ENCODE measurements around the gene DGCR2.
"Not testable (repeated sequence)": the region's sequence is repeated elsewhere in the genome, so short reads cannot be mapped to it uniquely, and the experiment has no call there.

Gene DGCR2

GRCh38 chr22:19084586-19084985 is 37.6 kb downstream of the DGCR2 start:
- not testable (repeated sequence) for DNase-seq (ENCODE audit: low read depth in 2 of 2, low spot score in 1 of 2)

- DNase-seq (ENCODE audit: low read depth in 2 of 2, low spot score in 1 of 2): not testable (repeated sequence)
Observed at GRCh38 chr22:19084126-19084525, 38.1 kb downstream of the DGCR2 start.

GRCh38 chr22:19082793-19083192 is 39.4 kb downstream of the DGCR2 start:
- no peak for DNase-seq (ENCODE audit: low read depth in 2 of 2, low spot score in 1 of 2)

- DNase-seq (ENCODE audit: low read depth in 2 of 2, low spot score in 1 of 2): no peak
Observed at GRCh38 chr22:19082101-19082500, 40.1 kb downstream of the DGCR2 start.

GRCh38 chr22:19081351-19081750 is 40.9 kb downstream of the DGCR2 start:
- no peak for DNase-seq (ENCODE audit: low read depth in 2 of 2, low spot score in 1 of 2)

- no peak for DNase-seq (ENCODE audit: low read depth in 2 of 2, low spot score in 1 of 2)
Observed at GRCh38 chr22:19080853-19081252, 41.4 kb downstream of the DGCR2 start.

GRCh38 chr22:19079691-19080090 is 42.5 kb downstream of the DGCR2 start:
- no peak for DNase-seq (ENCODE audit: low read depth in 2 of 2, low spot score in 1 of 2)

- DNase-seq (ENCODE audit: low read depth in 2 of 2, low spot score in 1 of 2): no peak
Observed at GRCh38 chr22:19075404-19075803, 46.8 kb downstream of the DGCR2 start.

- DNase-seq (ENCODE audit: low read depth in 2 of 2, low spot score in 1 of 2): not testable (repeated sequence)
Observed at GRCh38 chr22:19072853-19073252, 49.4 kb downstream of the DGCR2 start.

GRCh38 chr22:19070397-19071169 is 51.6 kb downstream of the DGCR2 start:
- DNase-seq (ENCODE audit: low read depth in 2 of 2, low spot score in 1 of 2): no peak

- DNase-seq (ENCODE audit: low read depth in 2 of 2, low spot score in 1 of 2): no peak
Observed at GRCh38 chr22:19069451-19069850, 52.8 kb downstream of the DGCR2 start.

GRCh38 chr22:19068784-19069271 is 53.4 kb downstream of the DGCR2 start:
- no peak for DNase-seq (ENCODE audit: low read depth in 2 of 2, low spot score in 1 of 2)

- no peak for DNase-seq (ENCODE audit: low read depth in 2 of 2, low spot score in 1 of 2)
Observed at GRCh38 chr22:19067696-19068348, 54.4 kb downstream of the DGCR2 start.

GRCh38 chr22:19066531-19067271 is 55.5 kb downstream of the DGCR2 start:
- DNase-seq (ENCODE audit: low read depth in 2 of 2, low spot score in 1 of 2): no peak

- no peak for DNase-seq (ENCODE audit: low read depth in 2 of 2, low spot score in 1 of 2)
Observed at GRCh38 chr22:19065929-19066328, 56.3 kb downstream of the DGCR2 start.

GRCh38 chr22:19065298-19065859 is 56.8 kb downstream of the DGCR2 start:
- no peak for DNase-seq (ENCODE audit: low read depth in 2 of 2, low spot score in 1 of 2)

GRCh38 chr22:19064354-19065054 is 57.7 kb downstream of the DGCR2 start:
- DNase-seq (ENCODE audit: low read depth in 2 of 2, low spot score in 1 of 2): no peak

- no peak for DNase-seq (ENCODE audit: low read depth in 2 of 2, low spot score in 1 of 2)
Observed at GRCh38 chr22:19063581-19064353, 58.4 kb downstream of the DGCR2 start.

- no peak for DNase-seq (ENCODE audit: low read depth in 2 of 2, low spot score in 1 of 2)
Observed at GRCh38 chr22:19062943-19063308, 59.3 kb downstream of the DGCR2 start.

All from stimulated activated CD8-positive, alpha-beta memory T cell treated with anti-CD3 and anti-CD28 coated beads, Interleukin-4, amount 100 ng/mL, for 1 hour (primary cell).